ENCODE results near the gene UCHL3. TPM values are rescaled to one million over a fixed set of nuclear protein-coding genes. Genes with fewer than 3 reads are reported as not detected.

UCHL3 gene
- total RNA-seq, 1 experiment from 2014 or later = 50.8 TPM

GRCh38 chr13:75587679-75588078 is 38.1 kb downstream of the UCHL3 start:
- H3K4ac ChIP-seq (ENCODE audit: low read depth, low read length) = no peak overlapping the region
- no peak overlapping the region for H3K9ac ChIP-seq (ENCODE audit: extremely low read depth, insufficient read length, low read length)
- H2BK12ac ChIP-seq (ENCODE audit: insufficient read length, low read depth, low read length) = no peak overlapping the region
- no peak overlapping the region for H3K23ac ChIP-seq (ENCODE audit: insufficient read length, low read depth, low read length)
- H3K4me3 Mint-ChIP-seq = no peak overlapping the region
- peaks cover 11 to 15% of the 10 kb centered on the region in 2 experiments for H3K4me1 Mint-ChIP-seq
- H4K91ac ChIP-seq (ENCODE audit: insufficient read length, low read depth, low read length) = no peak overlapping the region
- no peak overlapping the region for H2BK15ac ChIP-seq (ENCODE audit: low read depth, low read length)
- no peaks in the 10 kb centered on the region for H3K27me3 Mint-ChIP-seq (ENCODE audit: low read depth)
- H3K27ac ChIP-seq (ENCODE audit: insufficient read length, low read depth, low read length) = peak overlapping the region; percentile 65
- H3K27me3 ChIP-seq (ENCODE audit: insufficient read depth, low read length) = no peaks in the 10 kb centered on the region
- no CpG with 5 or more reads among the region's 1 CpG for WGBS (ENCODE audit: extremely low coverage, insufficient read length, low lambda C conversion rate)
- no peak overlapping the region for H2BK20ac ChIP-seq (ENCODE audit: low read depth, low read length, poor library complexity, severe bottlenecking)
- no peaks in the 10 kb centered on the region for H3K79me2 ChIP-seq (ENCODE audit: insufficient read depth, low read length)
- H2AK5ac ChIP-seq (ENCODE audit: insufficient read length, low read length) = no peak overlapping the region
- TF ChIP-seq CTCF (conservative IDR thresholded peaks at IDR 0.05) = no peak
- peaks cover 17% of the 10 kb centered on the region in 2 experiments for H3K9me3 Mint-ChIP-seq
- no peak overlapping the region for H3K14ac ChIP-seq (ENCODE audit: insufficient read depth, low read length)
- peaks cover 18 to 30% (median 19%) of the 10 kb centered on the region in 3 experiments for H3K36me3 Mint-ChIP-seq (ENCODE audit: insufficient read depth in 1 of 3, low read depth in 3 of 3)
- no peak overlapping the region for H2BK120ac ChIP-seq (ENCODE audit: low read depth, low read length, poor library complexity, severe bottlenecking)
- no peak overlapping the region for H3K18ac ChIP-seq (ENCODE audit: insufficient read length, low read depth, low read length)
- peak; percentile 32 for DNase-seq
- no peak overlapping the region for H4K5ac ChIP-seq (ENCODE audit: insufficient read length, low read depth, low read length)
- no peaks in the 10 kb centered on the region for H4K20me1 ChIP-seq (ENCODE audit: control insufficient read depth, insufficient read depth, insufficient read length)
- no peak overlapping the region for H3K56ac ChIP-seq (ENCODE audit: insufficient read length, low read depth, low read length)
- no peaks in the 10 kb centered on the region for H3K9me3 ChIP-seq (ENCODE audit: control insufficient read depth, low read depth, low read length)
- H4K8ac ChIP-seq (replicated peaks; ENCODE audit: insufficient read length, low read depth, low read length) = no peak overlapping the region
- no peaks in the 10 kb centered on the region for H3K4me1 ChIP-seq (ENCODE audit: insufficient read depth, low read length)
- H2AFZ ChIP-seq (ENCODE audit: low read length) = no peak overlapping the region
- H3K4me2 ChIP-seq (ENCODE audit: insufficient read depth, insufficient read length, low read length) = no peak overlapping the region
- H3T11ph ChIP-seq (ENCODE audit: low read length) = no peak overlapping the region
- no peak overlapping the region for H2BK5ac ChIP-seq (ENCODE audit: insufficient read length, low read length)
- no peaks in the 10 kb centered on the region for H3K79me1 ChIP-seq (ENCODE audit: insufficient read depth, low read depth, low read length, poor library complexity, severe bottlenecking)
- H3K23me2 ChIP-seq (ENCODE audit: insufficient read length, low read depth, low read length, poor library complexity, severe bottlenecking) = no peaks in the 10 kb centered on the region
- H3K27ac Mint-ChIP-seq = peak overlapping the region; percentile 26 to 89 (median 78); a peak in 6 of 7 replicates

Data from H9 (cell line).